ENCODE results near the gene HSD17B11.
"Not testable (repeated sequence)": the region's sequence is repeated elsewhere in the genome, so short reads cannot be mapped to it uniquely, and the experiment has no call there.

The HSD17B11 gene

DNA sequence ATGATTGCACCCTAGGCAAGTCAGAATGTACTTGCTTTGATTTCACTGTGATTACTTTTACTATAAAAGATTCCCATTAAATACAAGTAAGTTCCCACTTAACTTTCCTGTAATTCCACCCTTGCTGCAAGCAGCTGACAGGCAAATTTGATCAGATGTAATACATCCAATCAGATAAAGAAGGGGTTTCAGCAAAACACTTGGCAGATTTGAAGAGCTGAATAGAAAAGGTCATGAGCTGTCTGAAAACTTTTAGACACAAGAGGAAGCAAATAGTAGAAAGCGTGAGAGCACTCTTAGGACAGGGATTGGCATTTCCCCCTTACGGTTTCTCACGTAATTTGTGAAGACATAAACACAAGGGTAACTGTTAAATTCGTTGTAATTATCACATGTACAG, 91.1 kb downstream of the HSD17B11 start:
- DNase-seq = no peak

- DNase-seq = no peak
Measured at GRCh38 chr4:87298362-87298761, 92.6 kb downstream of the HSD17B11 start.

DNA sequence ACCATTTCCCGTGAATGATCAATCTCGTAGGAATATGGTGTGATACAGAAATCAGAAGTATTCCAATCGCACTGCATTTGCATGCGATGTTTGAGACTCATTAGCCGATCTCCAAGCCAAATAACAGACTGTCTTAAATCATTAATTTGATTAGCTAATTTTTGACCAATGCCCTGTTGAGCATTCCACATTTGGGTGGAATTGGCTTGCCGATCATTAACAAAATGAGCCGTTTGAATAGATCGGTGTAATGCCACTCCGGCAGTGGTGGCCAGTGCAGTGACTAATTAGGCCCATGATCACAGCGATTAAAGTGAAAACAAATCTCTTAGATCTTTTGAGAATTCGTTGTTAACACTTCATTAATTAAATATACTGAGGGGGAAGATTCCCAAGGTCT, 96.1 kb downstream of the HSD17B11 start:
- DNase-seq = not testable (repeated sequence)

DNA sequence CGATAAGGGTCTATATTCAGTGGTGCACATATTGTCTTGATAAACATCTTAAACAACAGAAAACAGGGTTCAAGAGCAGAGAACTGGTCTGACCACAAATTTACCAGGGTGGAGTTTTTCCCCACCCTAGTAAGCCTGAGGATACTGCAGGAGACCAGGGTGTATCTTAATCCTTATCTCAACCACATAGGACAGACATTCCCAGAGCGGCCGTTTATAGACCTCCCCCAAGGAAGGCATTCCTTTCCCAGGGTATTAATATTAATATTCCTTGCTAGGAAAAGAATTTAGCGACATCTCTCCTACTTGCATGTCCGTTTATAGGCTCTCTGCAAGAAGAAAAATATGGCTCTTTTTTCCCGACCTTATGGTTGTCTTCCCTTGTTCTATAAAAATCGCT, 97.1 kb downstream of the HSD17B11 start:
- not testable (repeated sequence) for DNase-seq

GRCh38 chr4:87286970-87287369, 104.0 kb downstream of the HSD17B11 start:
- DNase-seq = no peak

All from fibroblast of skin of right quadriceps (primary cell).